GM12878 (cell line): ENCODE results near the gene ETNK2.

Source experiments
- NBN ChIP-seq: fragments of 450-650 bp; IDR thresholded peaks from 2 replicates; pipeline ENCODE4 v1.6.1; 2016
- POLR2A ChIP-seq: IDR thresholded peaks from 2 replicates; pipeline ENCODE4 v1.6.1; 2011; ENCODE audit warnings: low read depth, mild to moderate bottlenecking, low read length
- TBL1XR1 ChIP-seq: IDR thresholded peaks from 2 replicates; pipeline ENCODE4 v1.6.1; 2012; ENCODE audit warnings: low read depth, low read length, improper control_type of control experiment
- ZNF274 ChIP-seq: IDR thresholded peaks from one replicate; pipeline ENCODE4 v1.8.0; 2011; ENCODE audit not compliant: insufficient read length, insufficient read depth
- TF ChIP-seq, protein P1 (sequence below): IDR thresholded peaks from 2 replicates; pipeline ENCODE4 v1.6.1; 2012; ENCODE audit warnings: low read depth, low read length, improper control_type of control experiment

DNA sequence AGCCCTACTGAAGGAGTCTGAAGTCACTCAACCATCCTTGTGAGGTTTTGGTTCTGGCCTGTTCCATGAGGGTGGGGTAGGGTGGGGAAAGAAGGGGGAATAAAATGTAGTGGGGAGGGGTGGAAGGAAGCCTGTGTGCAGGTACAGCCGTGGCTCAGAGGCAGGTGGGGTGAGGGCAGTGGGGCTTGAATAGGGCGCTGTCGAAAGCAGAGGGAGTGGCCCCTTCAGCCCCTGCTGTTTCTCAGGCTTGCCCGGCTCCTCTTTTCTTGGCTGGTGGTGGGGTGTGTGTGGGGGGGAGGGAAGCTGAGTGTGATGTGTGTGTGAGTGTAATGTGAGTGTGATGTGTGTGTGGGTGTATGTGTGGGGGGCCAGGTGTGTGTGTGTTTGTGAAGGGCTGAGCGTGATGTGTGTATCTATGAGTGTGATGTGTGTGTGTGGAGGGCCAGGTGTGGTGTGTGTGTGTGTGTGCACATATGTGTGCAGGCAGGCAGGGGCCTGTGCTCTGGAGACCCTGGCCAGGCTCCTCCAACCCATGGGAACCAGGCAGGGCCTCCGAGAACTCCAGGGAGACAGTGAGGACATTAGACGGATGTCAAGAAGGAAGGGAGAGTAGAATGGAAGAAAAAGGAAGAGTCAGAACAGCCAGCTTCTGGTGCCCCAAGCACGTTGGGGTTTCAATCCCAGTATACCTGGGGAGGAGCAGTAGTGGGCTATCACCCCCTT lies 69.9 kb downstream of the ETNK2 start:
- TF ChIP-seq, protein P1, sequence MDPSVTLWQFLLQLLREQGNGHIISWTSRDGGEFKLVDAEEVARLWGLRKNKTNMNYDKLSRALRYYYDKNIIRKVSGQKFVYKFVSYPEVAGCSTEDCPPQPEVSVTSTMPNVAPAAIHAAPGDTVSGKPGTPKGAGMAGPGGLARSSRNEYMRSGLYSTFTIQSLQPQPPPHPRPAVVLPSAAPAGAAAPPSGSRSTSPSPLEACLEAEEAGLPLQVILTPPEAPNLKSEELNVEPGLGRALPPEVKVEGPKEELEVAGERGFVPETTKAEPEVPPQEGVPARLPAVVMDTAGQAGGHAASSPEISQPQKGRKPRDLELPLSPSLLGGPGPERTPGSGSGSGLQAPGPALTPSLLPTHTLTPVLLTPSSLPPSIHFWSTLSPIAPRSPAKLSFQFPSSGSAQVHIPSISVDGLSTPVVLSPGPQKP = no peak
- no peak for TF ChIP-seq NBN
- TF ChIP-seq ZNF274 = no peak
- no peak for TF ChIP-seq POLR2A
- no peak for TF ChIP-seq TBL1XR1
